HG02623 (cell line): ENCODE results near the gene RBM26.
"Not testable (repeated sequence)": the region's sequence is repeated elsewhere in the genome, so short reads cannot be mapped to it uniquely, and the experiment has no call there.

ENCODE experiments used
- ATAC-seq: cut with Tn5 transposase; IDR thresholded peaks from one replicate; pipeline ENCODE4 v1.9.1; 2021; ENCODE audit warnings: moderate library complexity; ENCODE audit not compliant: unreplicated experiment

RBM26 gene

GRCh38 chr13:79389026-79389425 is 17.0 kb downstream of the RBM26 start:
- ATAC-seq: no peak

- ATAC-seq: no peak
These were observed 18.2 kb downstream of the RBM26 start for GRCh38 chr13:79387853-79388252.

GRCh38 chr13:79386125-79386826 is 19.8 kb downstream of the RBM26 start:
- peak; percentile 3 for ATAC-seq

- peak; percentile 87 for ATAC-seq
These were observed 20.4 kb downstream of the RBM26 start for GRCh38 chr13:79385694-79386093.

- no peak for ATAC-seq
These were observed 21.9 kb downstream of the RBM26 start for GRCh38 chr13:79384022-79384610.

- ATAC-seq: peak; percentile 47
These were observed 23.3 kb downstream of the RBM26 start for GRCh38 chr13:79382545-79383275.

GRCh38 chr13:79380997-79381396 is 25.1 kb downstream of the RBM26 start:
- ATAC-seq: no peak

GRCh38 chr13:79379274-79379673 is 26.8 kb downstream of the RBM26 start:
- ATAC-seq: no peak

GRCh38 chr13:79376843-79377242 is 29.2 kb downstream of the RBM26 start:
- ATAC-seq: no peak

GRCh38 chr13:79374578-79374977 is 31.5 kb downstream of the RBM26 start:
- ATAC-seq: no peak

GRCh38 chr13:79373916-79374315 is 32.1 kb downstream of the RBM26 start:
- ATAC-seq: no peak

- no peak for ATAC-seq
These were observed 36.8 kb downstream of the RBM26 start for GRCh38 chr13:79369226-79369625.

- ATAC-seq: no peak
These were observed 40.1 kb downstream of the RBM26 start for GRCh38 chr13:79365981-79366380.

GRCh38 chr13:79361299-79361698 is 44.8 kb downstream of the RBM26 start:
- ATAC-seq: no peak

- ATAC-seq: peak; percentile 73
These were observed 46.0 kb downstream of the RBM26 start for GRCh38 chr13:79360095-79360494.

GRCh38 chr13:79359064-79359463 is 47.0 kb downstream of the RBM26 start:
- no peak for ATAC-seq

GRCh38 chr13:79354285-79354684 is 51.8 kb downstream of the RBM26 start:
- ATAC-seq: no peak

- no peak for ATAC-seq
These were observed 52.4 kb downstream of the RBM26 start for GRCh38 chr13:79353693-79354092.

- ATAC-seq: no peak
These were observed 53.9 kb downstream of the RBM26 start for GRCh38 chr13:79352107-79352506.

GRCh38 chr13:79349608-79350007 is 56.4 kb downstream of the RBM26 start:
- not testable (repeated sequence) for ATAC-seq

GRCh38 chr13:79349011-79349410 is 57.0 kb downstream of the RBM26 start:
- no peak for ATAC-seq

GRCh38 chr13:79346300-79346914 is 59.6 kb downstream of the RBM26 start:
- no peak for ATAC-seq
